ENCODE measurements around the gene NCOR2. TPM values are rescaled to one million over a fixed set of nuclear protein-coding genes. Genes with fewer than 3 reads are reported as not detected.

Gene NCOR2
- total RNA-seq, 1 experiment from 2014 or later = 325 TPM

- peaks cover 47% of the 10 kb centered on the region for H3K4me1 Mint-ChIP-seq (ENCODE audit: low read depth, unreplicated experiment)
- peak overlapping the region; percentile 2 for H3K27ac Mint-ChIP-seq (ENCODE audit: unreplicated experiment)
- H3K9me3 Mint-ChIP-seq (ENCODE audit: low read depth, unreplicated experiment) = no peaks in the 10 kb centered on the region
- CTCF ChIA-PET = no interaction called here
- DNase-seq = no peak
- intact Hi-C loops (cut with micrococcal nuclease; ENCODE audit: unreplicated experiment) = no loop called here
- TF ChIP-seq CTCF (IDR thresholded peaks at IDR 0.05; ENCODE audit: unreplicated experiment) = no peak
- H3K36me3 Mint-ChIP-seq (ENCODE audit: insufficient read depth, unreplicated experiment) = peaks cover 18% of the 10 kb centered on the region
- no peaks in the 10 kb centered on the region for H3K27me3 Mint-ChIP-seq (ENCODE audit: unreplicated experiment)
- H3K4me3 Mint-ChIP-seq (ENCODE audit: low read depth, unreplicated experiment) = no peak overlapping the region
- no TSS peak for BruUV-seq (replicated peaks)
Measured at GRCh38 chr12:124612410-124612680, 44.9 kb upstream of the NCOR2 start.

- Mint-ChIP-seq H3K4me3 (ENCODE audit: low read depth, unreplicated experiment) (no peak overlapping the region), H3K27ac (ENCODE audit: unreplicated experiment) (peak overlapping the region; percentile 2), H3K36me3 (ENCODE audit: insufficient read depth, unreplicated experiment) (peaks cover 18% of the 10 kb centered on the region), H3K27me3 (ENCODE audit: unreplicated experiment) (no peaks in the 10 kb centered on the region), H3K4me1 (ENCODE audit: low read depth, unreplicated experiment) (peaks cover 52% of the 10 kb centered on the region), H3K9me3 (ENCODE audit: low read depth, unreplicated experiment) (no peaks in the 10 kb centered on the region)
- intact Hi-C loops (cut with micrococcal nuclease; ENCODE audit: unreplicated experiment) = no loop called here
- CTCF ChIA-PET = no interaction called here
- no TSS peak for BruUV-seq (replicated peaks)
- no peak for DNase-seq
- no peak for TF ChIP-seq CTCF (IDR thresholded peaks at IDR 0.05; ENCODE audit: unreplicated experiment)
Measured at GRCh38 chr12:124611559-124612409, 44.4 kb upstream of the NCOR2 start.

- CTCF ChIA-PET = no interaction called here
- Mint-ChIP-seq H3K36me3 (ENCODE audit: insufficient read depth, unreplicated experiment) (peaks cover 18% of the 10 kb centered on the region), H3K27ac (ENCODE audit: unreplicated experiment) (no peak overlapping the region), H3K9me3 (ENCODE audit: low read depth, unreplicated experiment) (no peaks in the 10 kb centered on the region), H3K27me3 (ENCODE audit: unreplicated experiment) (no peaks in the 10 kb centered on the region), H3K4me1 (ENCODE audit: low read depth, unreplicated experiment) (peaks cover 59% of the 10 kb centered on the region), H3K4me3 (ENCODE audit: low read depth, unreplicated experiment) (no peak overlapping the region)
- TF ChIP-seq CTCF (IDR thresholded peaks at IDR 0.05; ENCODE audit: unreplicated experiment) = no peak
- intact Hi-C loops (cut with micrococcal nuclease; ENCODE audit: unreplicated experiment) = no loop called here
- no peak for DNase-seq
- no TSS peak for BruUV-seq (replicated peaks)
Measured at GRCh38 chr12:124610629-124611558, 43.5 kb upstream of the NCOR2 start.

- H3K27me3 Mint-ChIP-seq (ENCODE audit: unreplicated experiment) = no peaks in the 10 kb centered on the region
- no peaks in the 10 kb centered on the region for H3K9me3 Mint-ChIP-seq (ENCODE audit: low read depth, unreplicated experiment)
- CTCF ChIA-PET = interaction anchor here (1.1 kb wide), 2 partner anchors 16 to 82 kb away, joined by 3 to 4 read pairs; no protein-coding TSS in a partner anchor
- H3K36me3 Mint-ChIP-seq (ENCODE audit: insufficient read depth, unreplicated experiment) = peaks cover 18% of the 10 kb centered on the region
- intact Hi-C loops (cut with micrococcal nuclease; ENCODE audit: unreplicated experiment) = no loop called here
- H3K4me1 Mint-ChIP-seq (ENCODE audit: low read depth, unreplicated experiment) = peaks cover 67% of the 10 kb centered on the region
- peak overlapping the region; percentile 79 for H3K27ac Mint-ChIP-seq (ENCODE audit: unreplicated experiment)
- no TSS peak for BruUV-seq (replicated peaks)
- no peak overlapping the region for H3K4me3 Mint-ChIP-seq (ENCODE audit: low read depth, unreplicated experiment)
- TF ChIP-seq CTCF (IDR thresholded peaks at IDR 0.05; ENCODE audit: unreplicated experiment) = no peak
- DNase-seq = no peak
Measured at GRCh38 chr12:124610021-124610612, 42.7 kb upstream of the NCOR2 start.

All from Calu3 (cell line).